Measurements from ENCODE around the gene LRRC42. TPM values are rescaled to one million over a fixed set of nuclear protein-coding genes. Genes with fewer than 3 reads are reported as not detected.

The LRRC42 gene
- total and polyA plus RNA-seq, 4 donors, result 9.8 to 14.8 (median 10.9) TPM

GRCh38 chr1:54008876-54009275 lies 62.7 kb downstream of the LRRC42 start:
- 90% methylated on average over 13 of the region's 13 CpGs for WGBS
- DNase-seq (ENCODE audit: low spot score), result no peak
- TF ChIP-seq TAF1 (conservative IDR thresholded peaks at IDR 0.05) (no peak), REST (IDR thresholded peaks at IDR 0.05) (no peak), YY1 (IDR thresholded peaks at IDR 0.05) (no peak), MAX (IDR thresholded peaks at IDR 0.05) (no peak), JUND (IDR thresholded peaks at IDR 0.05) (no peak), NR2F2 (IDR thresholded peaks at IDR 0.05) (no peak), SP1 (IDR thresholded peaks at IDR 0.05) (no peak), EGR1 (IDR thresholded peaks at IDR 0.05; ENCODE audit: low read depth in 2 of 2) (no peak), RXRA (IDR thresholded peaks at IDR 0.05) (no peak), FOXA2 (IDR thresholded peaks at IDR 0.05) (no peak), FOXA1 (IDR thresholded peaks at IDR 0.05) (no peak), RAD21 (IDR thresholded peaks at IDR 0.05) (no peak), HNF4G (IDR thresholded peaks at IDR 0.05) (no peak), ZBTB33 (IDR thresholded peaks at IDR 0.05) (no peak), GABPA (IDR thresholded peaks at IDR 0.05 in 1 of 2, conservative IDR thresholded peaks at IDR 0.05 in 1 of 2) (no peak), HNF4A (conservative IDR thresholded peaks at IDR 0.05) (no peak)
- TF ChIP-seq, protein P1, sequence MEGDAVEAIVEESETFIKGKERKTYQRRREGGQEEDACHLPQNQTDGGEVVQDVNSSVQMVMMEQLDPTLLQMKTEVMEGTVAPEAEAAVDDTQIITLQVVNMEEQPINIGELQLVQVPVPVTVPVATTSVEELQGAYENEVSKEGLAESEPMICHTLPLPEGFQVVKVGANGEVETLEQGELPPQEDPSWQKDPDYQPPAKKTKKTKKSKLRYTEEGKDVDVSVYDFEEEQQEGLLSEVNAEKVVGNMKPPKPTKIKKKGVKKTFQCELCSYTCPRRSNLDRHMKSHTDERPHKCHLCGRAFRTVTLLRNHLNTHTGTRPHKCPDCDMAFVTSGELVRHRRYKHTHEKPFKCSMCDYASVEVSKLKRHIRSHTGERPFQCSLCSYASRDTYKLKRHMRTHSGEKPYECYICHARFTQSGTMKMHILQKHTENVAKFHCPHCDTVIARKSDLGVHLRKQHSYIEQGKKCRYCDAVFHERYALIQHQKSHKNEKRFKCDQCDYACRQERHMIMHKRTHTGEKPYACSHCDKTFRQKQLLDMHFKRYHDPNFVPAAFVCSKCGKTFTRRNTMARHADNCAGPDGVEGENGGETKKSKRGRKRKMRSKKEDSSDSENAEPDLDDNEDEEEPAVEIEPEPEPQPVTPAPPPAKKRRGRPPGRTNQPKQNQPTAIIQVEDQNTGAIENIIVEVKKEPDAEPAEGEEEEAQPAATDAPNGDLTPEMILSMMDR (IDR thresholded peaks at IDR 0.05; ENCODE audit: low read depth, low read length, missing input control), result no peak
- TF ChIP-seq, protein P2, sequence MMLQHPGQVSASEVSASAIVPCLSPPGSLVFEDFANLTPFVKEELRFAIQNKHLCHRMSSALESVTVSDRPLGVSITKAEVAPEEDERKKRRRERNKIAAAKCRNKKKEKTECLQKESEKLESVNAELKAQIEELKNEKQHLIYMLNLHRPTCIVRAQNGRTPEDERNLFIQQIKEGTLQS (IDR thresholded peaks at IDR 0.05), result no peak

More at GRCh38 chr1:54008876-54009275, 62.7 kb downstream of the LRRC42 start:
- Histone ChIP-seq H3K4me1 (ENCODE audit: control insufficient read depth in 4 of 4, insufficient read depth in 4 of 4, low read length in 3 of 4) (no peaks in the 10 kb centered on the region), H3K4me3 (ENCODE audit: low read depth in 1 of 3, low read length in 3 of 3) (no peak overlapping the region), H3K36me3 (ENCODE audit: control insufficient read depth in 4 of 4, insufficient read depth in 3 of 4, low read depth in 1 of 4, low read length in 3 of 4) (no peaks in the 10 kb centered on the region), H3K9me3 (ENCODE audit: control insufficient read depth in 4 of 4, low read length in 3 of 4) (no peaks in the 10 kb centered on the region), H3K9ac (ENCODE audit: low read depth in 1 of 2, low read length in 2 of 2) (no peak overlapping the region), H3K27me3 (ENCODE audit: control insufficient read depth in 4 of 4, insufficient read depth in 4 of 4, low read length in 3 of 4) (no peaks in the 10 kb centered on the region), H3K27ac (ENCODE audit: low read depth in 1 of 2, low read length in 2 of 2) (no peak overlapping the region)
